IMR-90 (cell line): ENCODE measurements around the gene IGSF8. TPM values are rescaled to one million over a fixed set of nuclear protein-coding genes. Genes with fewer than 3 reads are reported as not detected.

Experiments
- ATAC-seq: fragments of 200-7000 bp; cut with Tn5 transposase; 2 replicates; pipeline ENCODE4 v1.9.1; 2020; ENCODE audit warnings: low read depth, mild to moderate bottlenecking, moderate library complexity
- BruUV-seq: library from RNA; stranded (reverse); fragments of 400-500 nt; replicated peaks from 2 replicates; lab custom pipeline; 2021; lab: Mats Ljungman, UMichigan
- CTCF ChIA-PET: fragments of 300-600 bp; formaldehyde crosslinking; extraction: SDS; loops from one replicate; lab custom pipeline; 2021; ENCODE audit warnings: antibody characterized with exemption; lab: Yijun Ruan, JAX
- POLR2A ChIA-PET: fragments of 300-600 bp; sonication (Branson Sonifier 250); formaldehyde crosslinking; loops from one replicate; lab custom pipeline; 2022; ENCODE audit warnings: antibody characterized with exemption; ENCODE audit not compliant: unreplicated experiment; lab: Charles Lee
- DNase-seq: peaks from one replicate; pipeline ENCODE4 v3.0.0; 2013
- H2AFZ ChIP-seq: replicated peaks from 2 replicates; pipeline ENCODE3; 2013; ENCODE audit warnings: low read length, mild to moderate bottlenecking; ENCODE audit not compliant: poor library complexity
- H2AK5ac ChIP-seq: 2 replicates; pipeline ENCODE4 v1.6.1; 2013; ENCODE audit warnings: low read depth, low read length, inconsistent platforms
- H2AK9ac ChIP-seq: replicated peaks from 2 replicates; pipeline ENCODE3; 2013; ENCODE audit warnings: mild to moderate bottlenecking, low read depth, low read length, moderate library complexity; ENCODE audit not compliant: poor library complexity
- H2BK120ac ChIP-seq: 2 replicates; pipeline ENCODE4 v1.6.1; 2013; ENCODE audit warnings: low read depth, low read length, inconsistent platforms
- H2BK15ac ChIP-seq: 3 replicates; pipeline ENCODE4 v1.6.1; 2013; ENCODE audit warnings: low read depth, low read length, inconsistent platforms
- H2BK20ac ChIP-seq: 2 replicates; pipeline ENCODE4 v1.6.1; 2013; ENCODE audit warnings: low read depth, mild to moderate bottlenecking, inconsistent platforms, low read length, moderate library complexity
- H2BK5ac ChIP-seq: 2 replicates; pipeline ENCODE4 v1.6.1; 2013; ENCODE audit warnings: mild to moderate bottlenecking, low read depth, low read length, inconsistent platforms; ENCODE audit not compliant: poor library complexity, severe bottlenecking
- H3K14ac ChIP-seq: replicated peaks from 2 replicates; pipeline ENCODE4 v1.6.1; 2013; ENCODE audit warnings: low read depth, low read length, inconsistent platforms
- H3K18ac ChIP-seq: 2 replicates; pipeline ENCODE4 v1.6.1; 2013; ENCODE audit warnings: low read depth, low read length, control low read depth
- H3K23ac ChIP-seq: 2 replicates; pipeline ENCODE4 v1.6.1; 2013; ENCODE audit warnings: low read depth, low read length, inconsistent platforms
- H3K27ac ChIP-seq: 2 replicates; pipeline ENCODE4 v1.5.1; 2013; ENCODE audit warnings: mild to moderate bottlenecking, control low read depth, low read length; ENCODE audit not compliant: insufficient read depth
- H3K27me3 ChIP-seq: 2 replicates; pipeline ENCODE4 v1.6.1; 2013; ENCODE audit warnings: low read length; ENCODE audit not compliant: control insufficient read depth, insufficient read depth
- H3K36me3 ChIP-seq: 2 replicates; pipeline ENCODE4 v1.6.1; 2013; ENCODE audit warnings: low read length, mixed read lengths; ENCODE audit not compliant: control insufficient read depth, insufficient read depth
- H3K4ac ChIP-seq: 2 replicates; pipeline ENCODE4 v1.6.1; 2013; ENCODE audit warnings: low read depth, low read length, inconsistent platforms
- H3K4me1 ChIP-seq: 2 replicates; pipeline ENCODE4 v1.6.1; 2013; ENCODE audit warnings: low read length, mixed read lengths; ENCODE audit not compliant: control insufficient read depth, insufficient read depth
- H3K4me2 ChIP-seq: 2 replicates; pipeline ENCODE4 v1.6.1; 2013; ENCODE audit warnings: low read depth, mild to moderate bottlenecking, control low read depth, low read length, moderate library complexity
- H3K4me3 ChIP-seq: 2 replicates; pipeline ENCODE4 v1.5.1; 2013; ENCODE audit warnings: low read depth, mild to moderate bottlenecking, control low read depth, low read length, moderate library complexity; ENCODE audit not compliant: insufficient read depth
- H3K56ac ChIP-seq: 2 replicates; pipeline ENCODE4 v1.6.1; 2013; ENCODE audit warnings: low read length, inconsistent platforms; ENCODE audit not compliant: insufficient read depth; ENCODE audit errors: extremely low read depth
- H3K79me1 ChIP-seq, 2 experiments: 2 replicates each; pipeline ENCODE4 v1.6.1; 2013; ENCODE audit warnings: low read length in 2 of 2, inconsistent platforms in 1 of 2, low read depth in 1 of 2
- H3K9ac ChIP-seq: 2 replicates; pipeline ENCODE4 v1.6.1; 2013; ENCODE audit warnings: low read depth, low read length, control low read depth
- H3K9me1 ChIP-seq: 2 replicates; pipeline ENCODE4 v1.6.1; 2013; ENCODE audit warnings: low read length, inconsistent platforms; ENCODE audit not compliant: insufficient read depth
- H3K9me3 ChIP-seq: 2 replicates; pipeline ENCODE4 v1.6.1; 2013; ENCODE audit warnings: low read length; ENCODE audit not compliant: control insufficient read depth, insufficient read depth
- H4K20me1 ChIP-seq: 2 replicates; pipeline ENCODE4 v1.6.1; 2013; ENCODE audit warnings: low read length, inconsistent platforms; ENCODE audit not compliant: insufficient read depth
- H4K5ac ChIP-seq: 2 replicates; pipeline ENCODE4 v1.6.1; 2013; ENCODE audit warnings: mild to moderate bottlenecking, low read depth, low read length, control low read depth
- H4K8ac ChIP-seq, 2 experiments: 2 replicates each; pipeline ENCODE4 v1.6.1; 2013; ENCODE audit warnings: low read depth in 2 of 2, low read length in 2 of 2, control low read depth in 1 of 2, inconsistent platforms in 1 of 2
- H4K91ac ChIP-seq: 2 replicates; pipeline ENCODE4 v1.6.1; 2013; ENCODE audit warnings: low read depth, low read length, inconsistent platforms; ENCODE audit not compliant: insufficient read depth
- CEBPB ChIP-seq: IDR thresholded peaks from 2 replicates; pipeline ENCODE4 v1.6.1; 2012; ENCODE audit warnings: low read depth, low read length, improper control_type of control experiment
- CHD1 ChIP-seq: IDR thresholded peaks from 2 replicates; pipeline ENCODE4 v1.6.1; 2012; ENCODE audit warnings: low read depth, low read length, improper control_type of control experiment
- FOS ChIP-seq: fragments of 150-350 bp; IDR thresholded peaks from 2 replicates; pipeline ENCODE4 v1.6.1; 2016; ENCODE audit warnings: low read depth, low read length
- MAFK ChIP-seq: IDR thresholded peaks from 2 replicates; pipeline ENCODE4 v1.6.1; 2012; ENCODE audit warnings: low read depth, low read length, improper control_type of control experiment
- MAZ ChIP-seq: IDR thresholded peaks from 2 replicates; pipeline ENCODE4 v1.6.1; 2012; ENCODE audit warnings: low read depth, mild to moderate bottlenecking, low read length, improper control_type of control experiment, moderate library complexity, borderline replicate concordance
- NFE2L2 ChIP-seq: fragments of 150-350 bp; IDR thresholded peaks from 2 replicates; pipeline ENCODE4 v1.6.1; 2016; ENCODE audit warnings: low read depth, mild to moderate bottlenecking, low read length
- POLR2A ChIP-seq: IDR thresholded peaks from 2 replicates; pipeline ENCODE4 v1.6.1; 2012; ENCODE audit warnings: mild to moderate bottlenecking, low read depth, low read length
- RFX5 ChIP-seq: IDR thresholded peaks from 2 replicates; pipeline ENCODE4 v1.8.0; 2012; ENCODE audit warnings: low read depth, mild to moderate bottlenecking, low read length, moderate library complexity
- SMC3 ChIP-seq: fragments of 150-350 bp; IDR thresholded peaks from 2 replicates; pipeline ENCODE4 v1.6.1; 2016; ENCODE audit warnings: low read depth, mild to moderate bottlenecking, antibody characterized with exemption, low read length, moderate library complexity
- WGBS, 2 experiments: methylation state at CpG; one replicate each; pipeline versions ENCODE4 v1.1.5 to v1.1.7; 2013; ENCODE audit warnings: missing lambda C conversion rate in 2 of 2; ENCODE audit not compliant: insufficient read length in 1 of 2; ENCODE audit errors: extremely low coverage in 2 of 2; 5-methylcytosine and 5-hydroxymethylcytosine counted together
- dilution Hi-C: fragments of 300-500 bp; cut with HindIII; formaldehyde crosslinking; loops from one replicate; pipeline ENCODE4 v1.14.3; 2018; ENCODE audit warnings: low sequenced_read_pairs; ENCODE audit not compliant: unreplicated experiment
- in situ Hi-C: fragments of 300-500 bp; cut with MboI; formaldehyde crosslinking; loops from 3 replicates; pipeline ENCODE4 v1.14.3; 2019; ENCODE audit warnings: low sequenced_read_pairs, inconsistent platforms, mixed read lengths
- intact Hi-C: fragments of 100-400 bp; cut with micrococcal nuclease; formaldehyde crosslinking; loops from 2 replicates; pipeline ENCODE4 v1.10.0; 2022
- polyA plus RNA-seq, 3 experiments: library from polyadenylated mRNA; depleted of rRNA; stranded (reverse); fragments of >200 nt; gene quantifications; 2 replicates each; pipeline ENCODE4 v1.2.3, GENCODE V29; 2012; ENCODE audit warnings: low replicate concordance in 1 of 3
- total RNA-seq: library from RNA; depleted of rRNA; stranded (reverse); fragments of >200 nt; gene quantifications from 2 replicates; pipeline ENCODE4 v1.2.3, GENCODE V29; 2012
- TF ChIP-seq, protein P1 (sequence below): conservative IDR thresholded peaks from 2 replicates; pipeline ENCODE4 v1.5.1; 2012; ENCODE audit warnings: mild to moderate bottlenecking, low read depth, low read length, improper control_type of control experiment

IGSF8 gene
- total and polyA plus RNA-seq, 2 of the 4 experiments (the other 2 are of a cell fraction), result 8.8 to 25.2 TPM

DNA sequence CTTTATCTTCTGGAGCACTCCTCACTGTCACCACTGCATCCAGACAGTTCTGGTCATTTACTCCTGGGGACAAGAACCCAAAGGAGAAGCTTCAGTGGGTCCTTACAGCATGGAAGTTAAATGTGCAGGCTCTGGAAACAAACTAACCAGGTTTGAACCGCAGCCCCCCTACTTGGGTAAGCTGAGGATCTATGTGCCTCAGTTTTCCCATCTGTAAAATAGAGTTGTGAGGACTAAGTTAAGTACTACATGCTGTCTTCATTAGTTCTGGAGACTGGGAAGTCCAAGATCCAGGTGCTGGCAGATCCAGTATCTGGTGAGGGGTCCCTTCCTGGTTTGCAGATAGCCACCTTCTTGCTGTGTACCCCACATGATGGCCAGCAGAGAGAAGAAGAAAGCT is 9.1 kb upstream of the IGSF8 start:
- WGBS, 2 experiments, result no CpG with 5 or more reads among the region's 1 CpG
- H4K5ac ChIP-seq, result no peak overlapping the region
- BruUV-seq, result no TSS peak
- no peak overlapping the region for H3K56ac ChIP-seq
- no peaks in the 10 kb centered on the region for H3K9me3 ChIP-seq
- ChIA-PET CTCF (no interaction called here), POLR2A (no interaction called here)
- H2AK9ac ChIP-seq, result no peak overlapping the region
- no peak overlapping the region for H3K23ac ChIP-seq
- no peak overlapping the region for H3K4ac ChIP-seq
- peaks cover 14% of the 10 kb centered on the region for H3K4me1 ChIP-seq
- no peak for ATAC-seq
- no peak overlapping the region for H2AK5ac ChIP-seq
- no peak for TF ChIP-seq POLR2A
- no peak for TF ChIP-seq MAZ
- TF ChIP-seq CHD1, result no peak
- TF ChIP-seq CEBPB, result no peak
- TF ChIP-seq, protein P1, sequence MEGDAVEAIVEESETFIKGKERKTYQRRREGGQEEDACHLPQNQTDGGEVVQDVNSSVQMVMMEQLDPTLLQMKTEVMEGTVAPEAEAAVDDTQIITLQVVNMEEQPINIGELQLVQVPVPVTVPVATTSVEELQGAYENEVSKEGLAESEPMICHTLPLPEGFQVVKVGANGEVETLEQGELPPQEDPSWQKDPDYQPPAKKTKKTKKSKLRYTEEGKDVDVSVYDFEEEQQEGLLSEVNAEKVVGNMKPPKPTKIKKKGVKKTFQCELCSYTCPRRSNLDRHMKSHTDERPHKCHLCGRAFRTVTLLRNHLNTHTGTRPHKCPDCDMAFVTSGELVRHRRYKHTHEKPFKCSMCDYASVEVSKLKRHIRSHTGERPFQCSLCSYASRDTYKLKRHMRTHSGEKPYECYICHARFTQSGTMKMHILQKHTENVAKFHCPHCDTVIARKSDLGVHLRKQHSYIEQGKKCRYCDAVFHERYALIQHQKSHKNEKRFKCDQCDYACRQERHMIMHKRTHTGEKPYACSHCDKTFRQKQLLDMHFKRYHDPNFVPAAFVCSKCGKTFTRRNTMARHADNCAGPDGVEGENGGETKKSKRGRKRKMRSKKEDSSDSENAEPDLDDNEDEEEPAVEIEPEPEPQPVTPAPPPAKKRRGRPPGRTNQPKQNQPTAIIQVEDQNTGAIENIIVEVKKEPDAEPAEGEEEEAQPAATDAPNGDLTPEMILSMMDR, result no peak
- no peak for TF ChIP-seq SMC3
- no peak for TF ChIP-seq RFX5
- TF ChIP-seq FOS, result no peak
- no peak for TF ChIP-seq NFE2L2
- TF ChIP-seq MAFK, result no peak
- H3K9ac ChIP-seq, result no peak overlapping the region
- no peak overlapping the region for H2BK20ac ChIP-seq
- H2BK5ac ChIP-seq, result no peak overlapping the region
- H4K20me1 ChIP-seq, result no peaks in the 10 kb centered on the region
- in situ Hi-C loops (no loop called here), intact Hi-C loops (no loop called here), dilution Hi-C loops (loop anchor here (10.0 kb wide), 1 partner anchor 107 kb away; no protein-coding TSS in a partner anchor)
- no peak overlapping the region for H3K18ac ChIP-seq
- H4K8ac ChIP-seq, result no peak overlapping the region
- peaks cover 33% of the 10 kb centered on the region for H3K27me3 ChIP-seq
- H3K79me1 ChIP-seq, result no peaks in the 10 kb centered on the region
- no peak overlapping the region for H2BK120ac ChIP-seq
- H3K36me3 ChIP-seq, result no peaks in the 10 kb centered on the region
- H3K4me2 ChIP-seq, result no peak overlapping the region
- no peak overlapping the region for H3K27ac ChIP-seq
- DNase-seq, result no peak
- H3K4me3 ChIP-seq, result no peak overlapping the region
- no peak overlapping the region for H2AFZ ChIP-seq
- H3K14ac ChIP-seq, result no peak overlapping the region
- no peak overlapping the region for H4K91ac ChIP-seq
- H2BK15ac ChIP-seq, result no peak overlapping the region
- H3K9me1 ChIP-seq, result no peaks in the 10 kb centered on the region; the same call in 1 of the 2 replicates
